Smooth muscle cell (in vitro differentiated cells): ENCODE data around the gene NR2F1-AS1. TPM values are rescaled to one million over a fixed set of nuclear protein-coding genes. Genes with fewer than 3 reads are reported as not detected.

ENCODE experiments used
- DNase-seq: peaks from one replicate; lab custom pipeline; 2025; ENCODE audit not compliant: unreplicated experiment; lab: John Stamatoyannopoulos, UW
- H2AFZ ChIP-seq: fragments of 200-600 bp; sonication (generic); 2 replicates; pipeline ENCODE4 v1.6.0; 2016; ENCODE audit warnings: antibody characterized with exemption, low read depth, mild to moderate bottlenecking
- H3F3A ChIP-seq: fragments of 200-600 bp; sonication (generic); 2 replicates; pipeline ENCODE4 v1.6.0; 2017; ENCODE audit warnings: antibody characterized with exemption, low read depth
- H3K27ac ChIP-seq: fragments of 200-600 bp; sonication (generic); 2 replicates; pipeline ENCODE4 v1.5.1; 2016; ENCODE audit warnings: low read depth, mild to moderate bottlenecking
- H3K27me3 ChIP-seq: fragments of 200-600 bp; sonication (generic); 2 replicates; pipeline ENCODE4 v1.6.1; 2016; ENCODE audit warnings: low read depth, mild to moderate bottlenecking
- H3K36me3 ChIP-seq: fragments of 200-600 bp; sonication (generic); 2 replicates; pipeline ENCODE4 v1.5.1; 2016; ENCODE audit warnings: low read depth
- H3K4me1 ChIP-seq: fragments of 200-600 bp; sonication (generic); 2 replicates; pipeline ENCODE4 v1.5.1; 2016; ENCODE audit warnings: low read depth
- H3K4me2 ChIP-seq: fragments of 200-600 bp; sonication (generic); 2 replicates; pipeline ENCODE4 v1.6.0; 2016; ENCODE audit warnings: mild to moderate bottlenecking
- H3K4me3 ChIP-seq: fragments of 200-600 bp; sonication (generic); 2 replicates; pipeline ENCODE4 v1.5.1; 2016; ENCODE audit warnings: mild to moderate bottlenecking
- H3K79me2 ChIP-seq: fragments of 200-600 bp; sonication (generic); 2 replicates; pipeline ENCODE4 v1.6.0; 2016; ENCODE audit warnings: low read depth, mild to moderate bottlenecking
- H3K9ac ChIP-seq: fragments of 200-600 bp; sonication (generic); 2 replicates; pipeline ENCODE4 v1.6.0; 2016; ENCODE audit warnings: low read depth
- H3K9me3 ChIP-seq: fragments of 200-600 bp; sonication (generic); replicated peaks from 2 replicates; pipeline ENCODE4 v1.5.1; 2016; ENCODE audit warnings: low read depth
- H4K20me1 ChIP-seq: fragments of 200-600 bp; sonication (generic); 2 replicates; pipeline ENCODE4 v1.6.0; 2016; ENCODE audit warnings: low read depth
- CTCF ChIP-seq: fragments of 200-600 bp; sonication (generic); IDR thresholded peaks from 2 replicates; pipeline ENCODE4 v1.5.1; 2017; ENCODE audit warnings: borderline replicate concordance, mild to moderate bottlenecking, antibody characterized with exemption; ENCODE audit not compliant: insufficient read depth, poor library complexity, severe bottlenecking
- WGBS: methylation state at CpG from one replicate; pipeline ENCODE4 v1.1.7; 2016; ENCODE audit warnings: low lambda C conversion rate; 5-methylcytosine and 5-hydroxymethylcytosine counted together
- polyA plus RNA-seq: library from polyadenylated mRNA; unstranded; fragments of >200 nt; fragmentation: Nextera tagmentation; extraction: Ambion mirVana; gene quantifications from 2 replicates; pipeline ENCODE4 v1.2.1, GENCODE V29; 2016
- total RNA-seq: library from RNA; depleted of rRNA; stranded (reverse); fragments of >200 nt; gene quantifications from 2 replicates; pipeline ENCODE4 v1.2.3, GENCODE V29; 2014

Gene NR2F1-AS1
- total and polyA plus RNA-seq, 2 experiments from 2014 or later, result 18.7 to 26.1 TPM

- no peaks in the 10 kb centered on the region for H3K4me1 ChIP-seq
- 100% methylated on average over 1 of the region's 1 CpG for WGBS
- DNase-seq, result no peak
Observed at GRCh38 chr5:93454896-93455295, 126.1 kb downstream of the NR2F1-AS1 start.

GRCh38 chr5:93452255-93452654 is 128.8 kb downstream of the NR2F1-AS1 start:
- no peak overlapping the region for H2AFZ ChIP-seq
- no peak for DNase-seq

More at GRCh38 chr5:93454896-93455295, 126.1 kb downstream of the NR2F1-AS1 start:
- TF ChIP-seq CTCF, result no peak
- Histone ChIP-seq H3K9me3 (no peaks in the 10 kb centered on the region), H3K4me3 (no peak overlapping the region), H4K20me1 (no peaks in the 10 kb centered on the region), H3K79me2 (no peaks in the 10 kb centered on the region), H3K9ac (no peak overlapping the region), H3K27ac (no peak overlapping the region), H2AFZ (no peak overlapping the region), H3K27me3 (no peaks in the 10 kb centered on the region), H3F3A (no peaks in the 10 kb centered on the region), H3K4me2 (no peak overlapping the region), H3K36me3 (no peaks in the 10 kb centered on the region)

GRCh38 chr5:93438124-93438523 is 142.9 kb downstream of the NR2F1-AS1 start:
- no peaks in the 10 kb centered on the region for H3F3A ChIP-seq
- no peak overlapping the region for H3K27ac ChIP-seq
- no peak overlapping the region for H2AFZ ChIP-seq
- no peaks in the 10 kb centered on the region for H3K4me1 ChIP-seq
- no peak for DNase-seq
- H3K27me3 ChIP-seq, result no peaks in the 10 kb centered on the region
- H3K36me3 ChIP-seq, result no peaks in the 10 kb centered on the region
- WGBS, result 97% methylated on average over 2 of the region's 2 CpGs
- no peak overlapping the region for H3K4me2 ChIP-seq
- no peaks in the 10 kb centered on the region for H3K9me3 ChIP-seq
- H3K79me2 ChIP-seq, result no peaks in the 10 kb centered on the region
- no peaks in the 10 kb centered on the region for H4K20me1 ChIP-seq
- no peak overlapping the region for H3K9ac ChIP-seq
- TF ChIP-seq CTCF, result no peak
- H3K4me3 ChIP-seq, result no peak overlapping the region

More at GRCh38 chr5:93452255-93452654, 128.8 kb downstream of the NR2F1-AS1 start:
- Histone ChIP-seq H3K4me1 (no peaks in the 10 kb centered on the region), H3K9me3 (no peaks in the 10 kb centered on the region), H3K27me3 (no peaks in the 10 kb centered on the region), H3K9ac (no peak overlapping the region), H3K79me2 (no peaks in the 10 kb centered on the region), H4K20me1 (no peaks in the 10 kb centered on the region), H3K4me2 (peak overlapping the region; percentile 21), H3K36me3 (no peaks in the 10 kb centered on the region), H3K27ac (no peak overlapping the region), H3F3A (no peaks in the 10 kb centered on the region), H3K4me3 (no peak overlapping the region)
- no peak for TF ChIP-seq CTCF

GRCh38 chr5:93436083-93436482 is 144.9 kb downstream of the NR2F1-AS1 start:
- Histone ChIP-seq H3K27ac (no peak overlapping the region), H3K4me3 (no peak overlapping the region), H3K9ac (no peak overlapping the region), H3K4me1 (no peaks in the 10 kb centered on the region), H3K9me3 (no peaks in the 10 kb centered on the region), H3F3A (no peaks in the 10 kb centered on the region), H3K79me2 (no peaks in the 10 kb centered on the region), H3K27me3 (no peaks in the 10 kb centered on the region), H3K4me2 (no peak overlapping the region), H3K36me3 (no peaks in the 10 kb centered on the region), H2AFZ (no peak overlapping the region), H4K20me1 (no peaks in the 10 kb centered on the region)
- no peak for DNase-seq
- TF ChIP-seq CTCF, result no peak
